Measurements from ENCODE around the gene RAD21L1.

Gene RAD21L1

GRCh38 chr20:1185790-1186334 lies 40.0 kb upstream of the RAD21L1 start:
- Histone ChIP-seq H3K4me3 (ENCODE audit: low read length in 2 of 2) (peak overlapping the region in 1 of 2 donors; percentile 34), H3K27me3 (ENCODE audit: control insufficient read depth in 2 of 2, insufficient read depth in 2 of 2, low read length in 2 of 2) (peaks cover 11 to 13% of the 10 kb centered on the region in 2 donors), H3K27ac (ENCODE audit: low read depth in 2 of 2, low read length in 2 of 2) (no peak overlapping the region), H3K9ac (ENCODE audit: low read depth in 1 of 2, low read length in 2 of 2) (no peak overlapping the region), H3K36me3 (ENCODE audit: control insufficient read depth in 2 of 2, insufficient read depth in 2 of 2, low read length in 2 of 2) (no peaks in the 10 kb centered on the region), H3K4me1 (ENCODE audit: control insufficient read depth in 2 of 2, insufficient read depth in 2 of 2, low read length in 2 of 2) (peaks cover 6 to 30% of the 10 kb centered on the region in 2 donors), H3K9me3 (ENCODE audit: control insufficient read depth in 2 of 2, low read length in 2 of 2) (no peaks in the 10 kb centered on the region)

- Histone ChIP-seq H3K9me3 (ENCODE audit: control insufficient read depth in 2 of 2, low read length in 2 of 2) (no peaks in the 10 kb centered on the region), H3K4me3 (ENCODE audit: low read length in 2 of 2) (no peak overlapping the region), H3K27me3 (ENCODE audit: control insufficient read depth in 2 of 2, insufficient read depth in 2 of 2, low read length in 2 of 2) (peaks cover 11 to 13% of the 10 kb centered on the region in 2 donors), H3K36me3 (ENCODE audit: control insufficient read depth in 2 of 2, insufficient read depth in 2 of 2, low read length in 2 of 2) (no peaks in the 10 kb centered on the region), H3K27ac (ENCODE audit: low read depth in 2 of 2, low read length in 2 of 2) (no peak overlapping the region), H3K4me1 (ENCODE audit: control insufficient read depth in 2 of 2, insufficient read depth in 2 of 2, low read length in 2 of 2) (peaks cover 6 to 30% of the 10 kb centered on the region in 2 donors), H3K9ac (ENCODE audit: low read depth in 1 of 2, low read length in 2 of 2) (no peak overlapping the region)
Observed at GRCh38 chr20:1186367-1186991, 39.4 kb upstream of the RAD21L1 start.

GRCh38 chr20:1187605-1188171 lies 38.2 kb upstream of the RAD21L1 start:
- Histone ChIP-seq H3K4me1 (ENCODE audit: control insufficient read depth in 2 of 2, insufficient read depth in 2 of 2, low read length in 2 of 2) (peaks cover 6 to 30% of the 10 kb centered on the region in 2 donors), H3K4me3 (ENCODE audit: low read length in 2 of 2) (no peak overlapping the region), H3K36me3 (ENCODE audit: control insufficient read depth in 2 of 2, insufficient read depth in 2 of 2, low read length in 2 of 2) (no peaks in the 10 kb centered on the region), H3K9ac (ENCODE audit: low read depth in 1 of 2, low read length in 2 of 2) (no peak overlapping the region), H3K27ac (ENCODE audit: low read depth in 2 of 2, low read length in 2 of 2) (no peak overlapping the region), H3K9me3 (ENCODE audit: control insufficient read depth in 2 of 2, low read length in 2 of 2) (no peaks in the 10 kb centered on the region), H3K27me3 (ENCODE audit: control insufficient read depth in 2 of 2, insufficient read depth in 2 of 2, low read length in 2 of 2) (peaks cover 11 to 13% of the 10 kb centered on the region in 2 donors)

GRCh38 chr20:1188347-1188746 lies 37.5 kb upstream of the RAD21L1 start:
- Histone ChIP-seq H3K36me3 (ENCODE audit: control insufficient read depth in 2 of 2, insufficient read depth in 2 of 2, low read length in 2 of 2) (no peaks in the 10 kb centered on the region), H3K9me3 (ENCODE audit: control insufficient read depth in 2 of 2, low read length in 2 of 2) (no peaks in the 10 kb centered on the region), H3K9ac (ENCODE audit: low read depth in 1 of 2, low read length in 2 of 2) (no peak overlapping the region), H3K4me3 (ENCODE audit: low read length in 2 of 2) (no peak overlapping the region), H3K4me1 (ENCODE audit: control insufficient read depth in 2 of 2, insufficient read depth in 2 of 2, low read length in 2 of 2) (peaks cover 6 to 30% of the 10 kb centered on the region in 2 donors), H3K27me3 (ENCODE audit: control insufficient read depth in 2 of 2, insufficient read depth in 2 of 2, low read length in 2 of 2) (peaks cover 9 to 10% of the 10 kb centered on the region in 2 donors), H3K27ac (ENCODE audit: low read depth in 2 of 2, low read length in 2 of 2) (no peak overlapping the region)

- Histone ChIP-seq H3K36me3 (ENCODE audit: control insufficient read depth in 2 of 2, insufficient read depth in 2 of 2, low read length in 2 of 2) (no peaks in the 10 kb centered on the region), H3K4me1 (ENCODE audit: control insufficient read depth in 2 of 2, insufficient read depth in 2 of 2, low read length in 2 of 2) (peaks cover 3 to 24% of the 10 kb centered on the region in 2 donors), H3K4me3 (ENCODE audit: low read length in 2 of 2) (no peak overlapping the region), H3K27ac (ENCODE audit: low read depth in 2 of 2, low read length in 2 of 2) (no peak overlapping the region), H3K27me3 (ENCODE audit: control insufficient read depth in 2 of 2, insufficient read depth in 2 of 2, low read length in 2 of 2) (no peaks in the 10 kb centered on the region), H3K9ac (ENCODE audit: low read depth in 1 of 2, low read length in 2 of 2) (no peak overlapping the region), H3K9me3 (ENCODE audit: control insufficient read depth in 2 of 2, low read length in 2 of 2) (no peaks in the 10 kb centered on the region)
Observed at GRCh38 chr20:1189827-1190226, 36.0 kb upstream of the RAD21L1 start.

GRCh38 chr20:1190847-1191246 lies 35.0 kb upstream of the RAD21L1 start:
- Histone ChIP-seq H3K9me3 (ENCODE audit: control insufficient read depth in 2 of 2, low read length in 2 of 2) (no peaks in the 10 kb centered on the region), H3K9ac (ENCODE audit: low read depth in 1 of 2, low read length in 2 of 2) (no peak overlapping the region)

GRCh38 chr20:1191299-1191698 lies 34.5 kb upstream of the RAD21L1 start:
- Histone ChIP-seq H3K36me3 (ENCODE audit: control insufficient read depth in 2 of 2, insufficient read depth in 2 of 2, low read length in 2 of 2) (no peaks in the 10 kb centered on the region), H3K4me3 (ENCODE audit: low read length in 2 of 2) (no peak overlapping the region), H3K27ac (ENCODE audit: low read depth in 2 of 2, low read length in 2 of 2) (no peak overlapping the region), H3K27me3 (ENCODE audit: control insufficient read depth in 2 of 2, insufficient read depth in 2 of 2, low read length in 2 of 2) (no peaks in the 10 kb centered on the region), H3K4me1 (ENCODE audit: control insufficient read depth in 2 of 2, insufficient read depth in 2 of 2, low read length in 2 of 2) (peaks cover 2 to 20% of the 10 kb centered on the region in 2 donors), H3K9me3 (ENCODE audit: control insufficient read depth in 2 of 2, low read length in 2 of 2) (no peaks in the 10 kb centered on the region), H3K9ac (ENCODE audit: low read depth in 1 of 2, low read length in 2 of 2) (no peak overlapping the region)

More at GRCh38 chr20:1190847-1191246, 35.0 kb upstream of the RAD21L1 start:
- Histone ChIP-seq H3K36me3 (ENCODE audit: control insufficient read depth in 2 of 2, insufficient read depth in 2 of 2, low read length in 2 of 2) (no peaks in the 10 kb centered on the region), H3K4me1 (ENCODE audit: control insufficient read depth in 2 of 2, insufficient read depth in 2 of 2, low read length in 2 of 2) (peaks cover 3 to 23% of the 10 kb centered on the region in 2 donors), H3K27ac (ENCODE audit: low read depth in 2 of 2, low read length in 2 of 2) (no peak overlapping the region), H3K4me3 (ENCODE audit: low read length in 2 of 2) (no peak overlapping the region), H3K27me3 (ENCODE audit: control insufficient read depth in 2 of 2, insufficient read depth in 2 of 2, low read length in 2 of 2) (no peaks in the 10 kb centered on the region)

GRCh38 chr20:1195226-1195625 lies 30.6 kb upstream of the RAD21L1 start:
- H3K4me1 ChIP-seq (ENCODE audit: control insufficient read depth in 2 of 2, insufficient read depth in 2 of 2, low read length in 2 of 2), result no peaks in the 10 kb centered on the region
- no peak overlapping the region for H3K27ac ChIP-seq (ENCODE audit: low read depth in 2 of 2, low read length in 2 of 2)
- no peak overlapping the region for H3K4me3 ChIP-seq (ENCODE audit: low read length in 2 of 2)
- H3K9ac ChIP-seq (ENCODE audit: low read depth in 1 of 2, low read length in 2 of 2), result no peak overlapping the region
- H3K36me3 ChIP-seq (ENCODE audit: control insufficient read depth in 2 of 2, insufficient read depth in 2 of 2, low read length in 2 of 2), result no peaks in the 10 kb centered on the region
- H3K9me3 ChIP-seq (ENCODE audit: control insufficient read depth in 2 of 2, low read length in 2 of 2), result no peaks in the 10 kb centered on the region
- no peaks in the 10 kb centered on the region for H3K27me3 ChIP-seq (ENCODE audit: control insufficient read depth in 2 of 2, insufficient read depth in 2 of 2, low read length in 2 of 2)

GRCh38 chr20:1196634-1197033 lies 29.2 kb upstream of the RAD21L1 start:
- Histone ChIP-seq H3K9ac (ENCODE audit: low read depth in 1 of 2, low read length in 2 of 2) (no peak overlapping the region), H3K27ac (ENCODE audit: low read depth in 2 of 2, low read length in 2 of 2) (no peak overlapping the region), H3K27me3 (ENCODE audit: control insufficient read depth in 2 of 2, insufficient read depth in 2 of 2, low read length in 2 of 2) (no peaks in the 10 kb centered on the region), H3K9me3 (ENCODE audit: control insufficient read depth in 2 of 2, low read length in 2 of 2) (no peaks in the 10 kb centered on the region), H3K4me3 (ENCODE audit: low read length in 2 of 2) (no peak overlapping the region), H3K4me1 (ENCODE audit: control insufficient read depth in 2 of 2, insufficient read depth in 2 of 2, low read length in 2 of 2) (no peaks in the 10 kb centered on the region), H3K36me3 (ENCODE audit: control insufficient read depth in 2 of 2, insufficient read depth in 2 of 2, low read length in 2 of 2) (no peaks in the 10 kb centered on the region)

GRCh38 chr20:1197801-1198200 lies 28.0 kb upstream of the RAD21L1 start:
- no peak overlapping the region for H3K4me3 ChIP-seq (ENCODE audit: low read length in 2 of 2)
- no peak overlapping the region for H3K27ac ChIP-seq (ENCODE audit: low read depth in 2 of 2, low read length in 2 of 2)
- H3K36me3 ChIP-seq (ENCODE audit: control insufficient read depth in 2 of 2, insufficient read depth in 2 of 2, low read length in 2 of 2), result no peaks in the 10 kb centered on the region
- no peak overlapping the region for H3K9ac ChIP-seq (ENCODE audit: low read depth in 1 of 2, low read length in 2 of 2)
- H3K4me1 ChIP-seq (ENCODE audit: control insufficient read depth in 2 of 2, insufficient read depth in 2 of 2, low read length in 2 of 2), result no peaks in the 10 kb centered on the region
- no peaks in the 10 kb centered on the region for H3K9me3 ChIP-seq (ENCODE audit: control insufficient read depth in 2 of 2, low read length in 2 of 2)
- no peaks in the 10 kb centered on the region for H3K27me3 ChIP-seq (ENCODE audit: control insufficient read depth in 2 of 2, insufficient read depth in 2 of 2, low read length in 2 of 2)

Data from mucosa of rectum (tissue), 2 donors.